GM10248 (cell line): ENCODE measurements around the gene NIN.

Source experiments
- CTCF ChIA-PET: fragments of 300-600 bp; sonication (Branson Sonifier 250); formaldehyde crosslinking; extraction: SDS; loops from one replicate; lab custom pipeline; 2021; ENCODE audit warnings: antibody characterized with exemption; lab: Yijun Ruan, JAX
- POLR2A ChIA-PET: fragments of 350-650 bp; sonication (Branson Sonifier 250); formaldehyde crosslinking; extraction: SDS; loops from one replicate; lab custom pipeline; 2020; ENCODE audit warnings: antibody characterized with exemption; lab: Yijun Ruan, JAX
- DNase-seq: peaks from one replicate; pipeline ENCODE4 v3.0.0; 2012; ENCODE audit errors: extremely low spot score
- CTCF ChIP-seq: IDR thresholded peaks from 2 replicates; pipeline ENCODE4 v1.5.1; 2012; ENCODE audit warnings: mild to moderate bottlenecking, low read depth; ENCODE audit errors: extremely low read depth, missing control alignments, control extremely low read depth

Gene NIN

GRCh38 chr14:50814161-50814560, 16.8 kb downstream of the NIN start:
- ChIA-PET CTCF (interaction anchor here (1.0 to 1.7 kb wide), 2 partner anchors 8 to 46 kb away, joined by 4 to 5 read pairs; no protein-coding TSS in a partner anchor), POLR2A (no interaction called here)
- DNase-seq = no peak
- no peak for TF ChIP-seq CTCF

DNA sequence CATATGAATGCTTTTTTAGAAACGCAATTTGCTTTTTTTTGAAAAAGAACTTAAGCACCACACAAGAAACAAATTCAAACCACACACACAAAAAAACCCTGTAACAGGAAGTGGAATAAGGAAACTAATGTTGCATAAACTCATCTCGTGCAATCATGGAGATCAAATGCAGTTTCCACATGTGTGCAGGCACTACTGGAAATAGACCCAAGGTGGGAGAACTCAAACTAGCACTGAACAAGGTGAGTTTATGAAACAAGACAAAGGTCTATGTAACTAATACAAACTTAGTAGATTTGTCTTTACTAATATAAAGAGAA, 17.5 kb downstream of the NIN start:
- no peak for TF ChIP-seq CTCF
- POLR2A ChIA-PET = no interaction called here
- DNase-seq = no peak
- CTCF ChIA-PET = interaction anchor here (1.7 kb wide), 1 partner anchor 47 kb away, joined by 4 read pairs; no protein-coding TSS in a partner anchor

- CTCF ChIA-PET = interaction anchor here (0.7 to 3.7 kb wide), 5 partner anchors 8 to 48 kb away, joined by 3 to 14 read pairs (median 3); no protein-coding TSS in a partner anchor
- no peak for TF ChIP-seq CTCF
- DNase-seq = no peak
- POLR2A ChIA-PET = interaction anchor here (1.0 kb wide), 1 partner anchor 10 kb away, joined by 4 read pairs; no protein-coding TSS in a partner anchor
These were observed 18.0 kb downstream of the NIN start for GRCh38 chr14:50812856-50813543.

- no peak for TF ChIP-seq CTCF
- ChIA-PET CTCF (interaction anchor here (0.7 to 3.7 kb wide), 6 partner anchors 8 to 49 kb away, joined by 3 to 14 read pairs (median 3); no protein-coding TSS in a partner anchor), POLR2A (interaction anchor here (0.8 to 1.0 kb wide), 2 partner anchors 11 to 18 kb away, joined by 4 to 12 read pairs; no protein-coding TSS in a partner anchor)
- DNase-seq = no peak
These were observed 18.8 kb downstream of the NIN start for GRCh38 chr14:50812180-50812579.

DNA sequence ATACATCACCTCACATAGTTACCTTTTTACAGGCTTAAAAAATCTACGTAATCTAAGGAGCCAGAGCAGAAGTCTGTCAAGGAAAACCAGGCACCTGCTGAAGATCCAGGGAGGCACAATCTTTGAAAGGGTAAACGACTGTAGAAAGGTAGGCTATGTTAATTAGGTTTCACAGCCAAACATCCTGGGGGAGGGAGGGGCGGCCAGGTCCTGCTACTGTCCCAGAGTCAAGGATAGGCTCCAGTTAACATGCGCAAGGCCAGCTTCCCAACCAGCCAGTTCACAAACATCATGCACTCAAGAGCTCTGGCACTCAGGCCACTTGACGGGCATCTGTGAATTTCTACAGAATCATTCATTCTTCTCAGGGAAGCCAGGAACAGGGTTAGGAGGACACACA, 22.9 kb downstream of the NIN start:
- ChIA-PET POLR2A (no interaction called here), CTCF (interaction anchor here (0.8 to 8.6 kb wide), 9 partner anchors 8 to 52 kb away, joined by 3 to 42 read pairs (median 4); no protein-coding TSS in a partner anchor)
- TF ChIP-seq CTCF = no peak
- DNase-seq = no peak

GRCh38 chr14:50806241-50806933, 24.6 kb downstream of the NIN start:
- DNase-seq = no peak
- no peak for TF ChIP-seq CTCF
- ChIA-PET CTCF (interaction anchor here (1.2 to 8.6 kb wide), 4 partner anchors 10 to 54 kb away, joined by 5 to 42 read pairs (median 10); no protein-coding TSS in a partner anchor), POLR2A (no interaction called here)
